GM12878 (cell line): ENCODE measurements around the gene EFNB2.

ENCODE experiments used
- EZH2 ChIP-seq: IDR thresholded peaks from 2 replicates; pipeline ENCODE4 v1.6.1; 2012; ENCODE audit warnings: low read depth, mild to moderate bottlenecking, control low read depth, inconsistent platforms, low read length, borderline replicate concordance; ENCODE audit not compliant: control insufficient read depth
- FOXM1 ChIP-seq: IDR thresholded peaks from 2 replicates; pipeline ENCODE4 v1.6.1; 2012; ENCODE audit warnings: low read depth, mild to moderate bottlenecking, inconsistent platforms, low read length, moderate library complexity
- HDGF ChIP-seq: fragments of 450-650 bp; IDR thresholded peaks from 2 replicates; pipeline ENCODE4 v1.6.1; 2016; ENCODE audit warnings: antibody characterized with exemption
- MYB ChIP-seq: fragments of 150-350 bp; IDR thresholded peaks from 2 replicates; pipeline ENCODE4 v1.6.1; 2014; ENCODE audit warnings: mild to moderate bottlenecking, low read depth, low read length, borderline replicate concordance
- NBN ChIP-seq: fragments of 450-650 bp; IDR thresholded peaks from 2 replicates; pipeline ENCODE4 v1.6.1; 2016
- POLR2A ChIP-seq: IDR thresholded peaks from 2 replicates; pipeline ENCODE4 v1.6.1; 2011; ENCODE audit warnings: low read depth, mild to moderate bottlenecking, low read length
- RB1 ChIP-seq: fragments of 450-650 bp; formaldehyde crosslinking; IDR thresholded peaks from 2 replicates; pipeline ENCODE4 v1.6.1; 2017; ENCODE audit warnings: mild to moderate bottlenecking, borderline replicate concordance
- RFX5 ChIP-seq: IDR thresholded peaks from 2 replicates; pipeline ENCODE4 v1.6.1; 2011; ENCODE audit warnings: low read depth, low read length, improper control_type of control experiment
- SMC3 ChIP-seq: IDR thresholded peaks from 2 replicates; pipeline ENCODE4 v1.6.1; 2011; ENCODE audit warnings: low read length, improper control_type of control experiment, borderline replicate concordance
- SPI1 ChIP-seq: IDR thresholded peaks from 2 replicates; pipeline ENCODE4 v1.6.1; 2011; ENCODE audit warnings: low read depth, mild to moderate bottlenecking, low read length, moderate library complexity, borderline replicate concordance; ENCODE audit not compliant: insufficient read depth
- TAF1 ChIP-seq: IDR thresholded peaks from 2 replicates; pipeline ENCODE4 v1.6.1; 2011; ENCODE audit warnings: mild to moderate bottlenecking, low read depth, low read length, borderline replicate concordance
- TF ChIP-seq, protein P1 (sequence below): fragments of 450-650 bp; IDR thresholded peaks from 2 replicates; pipeline ENCODE4 v1.6.1; 2017; ENCODE audit warnings: mild to moderate bottlenecking
- TF ChIP-seq, protein P2 (sequence below), 3 experiments: IDR thresholded peaks in 2 of 3; conservative IDR thresholded peaks in 1 of 3; 2 replicates each; pipeline ENCODE4 v1.5.1; 2011; ENCODE audit warnings: low read depth in 3 of 3, low read length in 3 of 3, mild to moderate bottlenecking in 3 of 3, control low read depth in 2 of 3, moderate library complexity in 2 of 3, inconsistent platforms in 1 of 3, mixed read lengths in 1 of 3; ENCODE audit not compliant: control insufficient read depth in 2 of 3, insufficient read depth in 1 of 3; ENCODE audit errors: extremely low read depth in 1 of 3

DNA sequence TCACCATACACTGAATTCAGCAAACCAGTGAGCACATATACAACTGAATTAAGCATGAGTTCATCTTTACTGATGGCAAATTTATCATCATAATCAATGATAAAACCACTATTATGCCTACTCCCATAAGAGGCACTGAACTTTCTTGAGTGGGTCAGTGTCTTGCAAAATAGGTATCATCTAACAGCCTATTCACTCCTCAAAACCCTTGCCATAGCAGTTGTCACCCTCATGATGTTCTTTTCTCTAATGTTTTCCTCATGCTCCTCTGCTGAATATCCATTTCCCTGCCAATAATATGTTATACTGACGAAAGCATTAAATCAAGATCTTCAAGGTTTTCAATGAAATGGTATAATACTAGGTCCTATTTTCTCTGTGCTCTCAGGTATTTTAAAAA, 26.8 kb upstream of the EFNB2 start:
- no peak for TF ChIP-seq TAF1
- TF ChIP-seq POLR2A = no peak
- no peak for TF ChIP-seq RB1
- TF ChIP-seq NBN = no peak
- TF ChIP-seq MYB = no peak
- no peak for TF ChIP-seq RFX5
- TF ChIP-seq, protein P1, sequence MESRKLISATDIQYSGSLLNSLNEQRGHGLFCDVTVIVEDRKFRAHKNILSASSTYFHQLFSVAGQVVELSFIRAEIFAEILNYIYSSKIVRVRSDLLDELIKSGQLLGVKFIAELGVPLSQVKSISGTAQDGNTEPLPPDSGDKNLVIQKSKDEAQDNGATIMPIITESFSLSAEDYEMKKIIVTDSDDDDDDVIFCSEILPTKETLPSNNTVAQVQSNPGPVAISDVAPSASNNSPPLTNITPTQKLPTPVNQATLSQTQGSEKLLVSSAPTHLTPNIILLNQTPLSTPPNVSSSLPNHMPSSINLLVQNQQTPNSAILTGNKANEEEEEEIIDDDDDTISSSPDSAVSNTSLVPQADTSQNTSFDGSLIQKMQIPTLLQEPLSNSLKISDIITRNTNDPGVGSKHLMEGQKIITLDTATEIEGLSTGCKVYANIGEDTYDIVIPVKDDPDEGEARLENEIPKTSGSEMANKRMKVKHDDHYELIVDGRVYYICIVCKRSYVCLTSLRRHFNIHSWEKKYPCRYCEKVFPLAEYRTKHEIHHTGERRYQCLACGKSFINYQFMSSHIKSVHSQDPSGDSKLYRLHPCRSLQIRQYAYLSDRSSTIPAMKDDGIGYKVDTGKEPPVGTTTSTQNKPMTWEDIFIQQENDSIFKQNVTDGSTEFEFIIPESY = no peak
- TF ChIP-seq HDGF = no peak
- TF ChIP-seq, protein P2, sequence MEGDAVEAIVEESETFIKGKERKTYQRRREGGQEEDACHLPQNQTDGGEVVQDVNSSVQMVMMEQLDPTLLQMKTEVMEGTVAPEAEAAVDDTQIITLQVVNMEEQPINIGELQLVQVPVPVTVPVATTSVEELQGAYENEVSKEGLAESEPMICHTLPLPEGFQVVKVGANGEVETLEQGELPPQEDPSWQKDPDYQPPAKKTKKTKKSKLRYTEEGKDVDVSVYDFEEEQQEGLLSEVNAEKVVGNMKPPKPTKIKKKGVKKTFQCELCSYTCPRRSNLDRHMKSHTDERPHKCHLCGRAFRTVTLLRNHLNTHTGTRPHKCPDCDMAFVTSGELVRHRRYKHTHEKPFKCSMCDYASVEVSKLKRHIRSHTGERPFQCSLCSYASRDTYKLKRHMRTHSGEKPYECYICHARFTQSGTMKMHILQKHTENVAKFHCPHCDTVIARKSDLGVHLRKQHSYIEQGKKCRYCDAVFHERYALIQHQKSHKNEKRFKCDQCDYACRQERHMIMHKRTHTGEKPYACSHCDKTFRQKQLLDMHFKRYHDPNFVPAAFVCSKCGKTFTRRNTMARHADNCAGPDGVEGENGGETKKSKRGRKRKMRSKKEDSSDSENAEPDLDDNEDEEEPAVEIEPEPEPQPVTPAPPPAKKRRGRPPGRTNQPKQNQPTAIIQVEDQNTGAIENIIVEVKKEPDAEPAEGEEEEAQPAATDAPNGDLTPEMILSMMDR (IDR thresholded peaks at IDR 0.05 in 2 of 3, conservative IDR thresholded peaks at IDR 0.05 in 1 of 3; ENCODE audit: control insufficient read depth in 2 of 3, extremely low read depth in 1 of 3, insufficient read depth in 1 of 3, low read depth in 3 of 3, low read length in 3 of 3) = no peak
- TF ChIP-seq SMC3 = no peak
- no peak for TF ChIP-seq SPI1
- TF ChIP-seq FOXM1 = no peak
- TF ChIP-seq EZH2 = no peak
